ENCODE data around the gene PDGFC. TPM values are rescaled to one million over a fixed set of nuclear protein-coding genes. Genes with fewer than 3 reads are reported as not detected.

PDGFC gene
- total RNA-seq, 1 donor from 2014 or later = 42.5 TPM

- TF ChIP-seq CTCF (IDR thresholded peaks at IDR 0.05; ENCODE audit: unreplicated experiment) = no peak
- H3K9me3 Mint-ChIP-seq (ENCODE audit: low read depth) = peaks cover 2% of the 10 kb centered on the region
- peaks cover 4% of the 10 kb centered on the region for H3K36me3 Mint-ChIP-seq (ENCODE audit: insufficient read depth)
- H3K27ac Mint-ChIP-seq = peak overlapping the region; percentile 82
- peaks cover 62% of the 10 kb centered on the region for H3K4me1 Mint-ChIP-seq (ENCODE audit: low read depth)
- H3K4me3 Mint-ChIP-seq (ENCODE audit: low read depth) = no peak overlapping the region
- no peaks in the 10 kb centered on the region for H3K27me3 Mint-ChIP-seq
- no peak for DNase-seq (ENCODE audit: low spot score, unreplicated experiment)
These were observed 9.6 kb downstream of the PDGFC start for GRCh38 chr4:156962058-156962358.

- Mint-ChIP-seq H3K4me1 (ENCODE audit: low read depth) (peaks cover 59% of the 10 kb centered on the region), H3K36me3 (ENCODE audit: insufficient read depth) (peaks cover 4% of the 10 kb centered on the region), H3K27ac (peak overlapping the region; percentile 82), H3K27me3 (no peaks in the 10 kb centered on the region), H3K9me3 (ENCODE audit: low read depth) (peaks cover 3% of the 10 kb centered on the region), H3K4me3 (ENCODE audit: low read depth) (no peak overlapping the region)
- no peak for DNase-seq (ENCODE audit: low spot score, unreplicated experiment)
- TF ChIP-seq CTCF (IDR thresholded peaks at IDR 0.05; ENCODE audit: unreplicated experiment) = no peak
These were observed 10.2 kb downstream of the PDGFC start for GRCh38 chr4:156961196-156962057.

- peaks cover 66% of the 10 kb centered on the region for H3K4me1 Mint-ChIP-seq (ENCODE audit: low read depth)
- H3K27me3 Mint-ChIP-seq = no peaks in the 10 kb centered on the region
- peaks cover 3% of the 10 kb centered on the region for H3K9me3 Mint-ChIP-seq (ENCODE audit: low read depth)
- peaks cover 9% of the 10 kb centered on the region for H3K36me3 Mint-ChIP-seq (ENCODE audit: insufficient read depth)
- H3K27ac Mint-ChIP-seq = peak overlapping the region; percentile 62
- DNase-seq (ENCODE audit: low spot score, unreplicated experiment) = no peak
- H3K4me3 Mint-ChIP-seq (ENCODE audit: low read depth) = no peak overlapping the region
- no peak for TF ChIP-seq CTCF (IDR thresholded peaks at IDR 0.05; ENCODE audit: unreplicated experiment)
These were observed 12.3 kb downstream of the PDGFC start for GRCh38 chr4:156959298-156959702.

- Mint-ChIP-seq H3K36me3 (ENCODE audit: insufficient read depth) (peaks cover 9% of the 10 kb centered on the region), H3K9me3 (ENCODE audit: low read depth) (peaks cover 3% of the 10 kb centered on the region), H3K4me3 (ENCODE audit: low read depth) (no peak overlapping the region), H3K4me1 (ENCODE audit: low read depth) (peaks cover 74% of the 10 kb centered on the region), H3K27me3 (no peaks in the 10 kb centered on the region), H3K27ac (peak overlapping the region; percentile 78)
- no peak for DNase-seq (ENCODE audit: low spot score, unreplicated experiment)
- no peak for TF ChIP-seq CTCF (IDR thresholded peaks at IDR 0.05; ENCODE audit: unreplicated experiment)
These were observed 13.1 kb downstream of the PDGFC start for GRCh38 chr4:156958276-156959074.

- H3K9me3 Mint-ChIP-seq (ENCODE audit: low read depth) = peaks cover 3% of the 10 kb centered on the region
- H3K36me3 Mint-ChIP-seq (ENCODE audit: insufficient read depth) = peaks cover 9% of the 10 kb centered on the region
- TF ChIP-seq CTCF (IDR thresholded peaks at IDR 0.05; ENCODE audit: unreplicated experiment) = no peak
- peaks cover 75% of the 10 kb centered on the region for H3K4me1 Mint-ChIP-seq (ENCODE audit: low read depth)
- H3K27ac Mint-ChIP-seq = peak overlapping the region; percentile 78
- no peaks in the 10 kb centered on the region for H3K27me3 Mint-ChIP-seq
- no peak for DNase-seq (ENCODE audit: low spot score, unreplicated experiment)
- no peak overlapping the region for H3K4me3 Mint-ChIP-seq (ENCODE audit: low read depth)
These were observed 14.0 kb downstream of the PDGFC start for GRCh38 chr4:156957556-156957955.
